Lower leg skin (tissue), 4 donors: ENCODE data around the gene ZNF91. TPM values are rescaled to one million over a fixed set of nuclear protein-coding genes. Genes with fewer than 3 reads are reported as not detected.

Source experiments
- DNase-seq, 2 donors: peaks; one replicate each; pipeline ENCODE4 v3.0.0-alpha.2; 2019; ENCODE audit warnings: low spot score in 2 of 2
- H3K4me3 ChIP-seq: fragments of 200-600 bp; sonication (generic); 2 replicates; pipeline ENCODE4 v1.5.1; 2017; ENCODE audit warnings: mild to moderate bottlenecking, low read depth; ENCODE audit not compliant: poor library complexity, severe bottlenecking
- POLR2A ChIP-seq, 2 donors: fragments of 450-650 bp; IDR thresholded peaks; one replicate each; pipeline ENCODE4 v1.6.1; 2016 to 2017; ENCODE audit warnings: antibody characterized with exemption in 2 of 2, mild to moderate bottlenecking in 1 of 2, moderate library complexity in 1 of 2
- WGBS, 2 donors: methylation state at CpG; one replicate each; pipeline ENCODE4 v1.1.5; 2018; 5-methylcytosine and 5-hydroxymethylcytosine counted together
- intact Hi-C: fragments of 100-400 bp; cut with DNase I; formaldehyde crosslinking; loops from one replicate; pipeline ENCODE4 v1.15.0; 2023; ENCODE audit warnings: low total_unique reads
- total RNA-seq, 4 donors: library from RNA; depleted of rRNA; stranded (reverse); fragments of >200 nt; gene quantifications; one replicate each; pipeline ENCODE4 v1.1.0, GENCODE V29; 2016
- TF ChIP-seq, protein P1 (sequence below), 3 donors: fragments of 450-650 bp; IDR thresholded peaks; one replicate each; pipeline ENCODE4 v1.5.1; 2016; ENCODE audit warnings: antibody characterized with exemption in 3 of 3, mild to moderate bottlenecking in 3 of 3, moderate library complexity in 2 of 3

Gene ZNF91
- total RNA-seq, 4 donors from 2014 or later = 36.7 to 82.9 (median 50.7) TPM

DNA sequence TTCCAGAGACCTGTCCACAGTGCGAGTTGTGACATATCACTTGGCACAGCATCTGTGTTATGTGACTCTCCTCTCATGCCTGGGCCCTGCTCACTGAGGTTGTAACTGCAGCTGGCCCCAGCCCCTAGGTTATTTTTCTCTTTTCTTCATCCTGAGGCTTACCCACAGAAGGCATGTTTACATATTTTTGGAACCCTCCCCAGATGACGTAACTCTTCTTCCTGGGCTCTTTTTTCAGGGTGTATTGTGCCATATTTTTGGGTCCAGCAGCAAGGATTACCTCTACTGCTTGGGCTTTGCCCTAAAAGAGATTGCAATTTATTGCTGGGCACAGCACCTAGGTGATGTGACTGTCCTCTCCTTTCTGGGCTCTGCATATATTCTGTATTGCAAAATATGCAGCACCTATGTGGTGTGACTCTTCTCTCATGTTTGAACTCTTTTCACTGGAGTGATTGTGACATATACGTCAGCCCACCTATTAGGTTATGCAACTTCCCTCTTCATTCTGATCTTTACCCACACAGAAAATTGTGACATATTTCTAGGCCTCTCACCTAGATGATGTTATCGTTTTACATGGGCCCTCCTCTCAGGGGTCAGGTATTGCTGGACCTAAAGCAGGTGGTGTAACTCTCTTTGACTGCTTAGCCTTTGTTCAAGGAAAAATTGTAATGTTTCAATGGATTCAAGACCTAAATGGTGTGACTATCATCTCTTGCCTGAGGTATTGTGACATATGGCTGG is 80.6 kb downstream of the ZNF91 start:
- no peak overlapping the region for H3K4me3 ChIP-seq
- DNase-seq = no peak
- intact Hi-C loops = no loop called here
- WGBS, 2 donors = 86 to 88% methylated on average over 4 of the region's 4 CpGs
- TF ChIP-seq, protein P1, sequence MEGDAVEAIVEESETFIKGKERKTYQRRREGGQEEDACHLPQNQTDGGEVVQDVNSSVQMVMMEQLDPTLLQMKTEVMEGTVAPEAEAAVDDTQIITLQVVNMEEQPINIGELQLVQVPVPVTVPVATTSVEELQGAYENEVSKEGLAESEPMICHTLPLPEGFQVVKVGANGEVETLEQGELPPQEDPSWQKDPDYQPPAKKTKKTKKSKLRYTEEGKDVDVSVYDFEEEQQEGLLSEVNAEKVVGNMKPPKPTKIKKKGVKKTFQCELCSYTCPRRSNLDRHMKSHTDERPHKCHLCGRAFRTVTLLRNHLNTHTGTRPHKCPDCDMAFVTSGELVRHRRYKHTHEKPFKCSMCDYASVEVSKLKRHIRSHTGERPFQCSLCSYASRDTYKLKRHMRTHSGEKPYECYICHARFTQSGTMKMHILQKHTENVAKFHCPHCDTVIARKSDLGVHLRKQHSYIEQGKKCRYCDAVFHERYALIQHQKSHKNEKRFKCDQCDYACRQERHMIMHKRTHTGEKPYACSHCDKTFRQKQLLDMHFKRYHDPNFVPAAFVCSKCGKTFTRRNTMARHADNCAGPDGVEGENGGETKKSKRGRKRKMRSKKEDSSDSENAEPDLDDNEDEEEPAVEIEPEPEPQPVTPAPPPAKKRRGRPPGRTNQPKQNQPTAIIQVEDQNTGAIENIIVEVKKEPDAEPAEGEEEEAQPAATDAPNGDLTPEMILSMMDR (IDR thresholded peaks at IDR 0.05) = no peak
- no peak for TF ChIP-seq POLR2A (IDR thresholded peaks at IDR 0.05)

DNA sequence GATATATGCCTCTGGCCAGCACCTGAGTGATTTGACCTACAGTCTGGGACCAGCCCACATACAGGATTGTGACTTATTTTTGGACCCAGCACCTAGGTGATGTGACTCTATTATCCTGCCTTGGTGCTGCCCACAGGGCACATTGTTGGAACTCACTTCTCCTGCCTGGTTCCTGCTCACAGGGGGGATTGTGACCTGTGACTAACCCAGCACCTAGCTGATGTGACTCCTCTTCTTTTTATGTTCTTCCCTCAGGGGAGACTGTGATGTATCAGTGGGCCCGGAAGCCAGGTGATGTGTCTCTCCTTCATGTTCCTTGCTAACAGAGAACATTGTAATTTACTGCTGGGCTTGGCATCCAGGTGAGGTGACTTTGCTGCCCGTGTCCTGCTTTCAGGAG is 82.1 kb downstream of the ZNF91 start:
- DNase-seq = no peak
- WGBS, 2 donors = 67 to 73% methylated on average over 2 of the region's 2 CpGs
- no peak overlapping the region for H3K4me3 ChIP-seq
- TF ChIP-seq, protein P1 (IDR thresholded peaks at IDR 0.05) = no peak
- TF ChIP-seq POLR2A (IDR thresholded peaks at IDR 0.05) = no peak
- intact Hi-C loops = no loop called here

DNA sequence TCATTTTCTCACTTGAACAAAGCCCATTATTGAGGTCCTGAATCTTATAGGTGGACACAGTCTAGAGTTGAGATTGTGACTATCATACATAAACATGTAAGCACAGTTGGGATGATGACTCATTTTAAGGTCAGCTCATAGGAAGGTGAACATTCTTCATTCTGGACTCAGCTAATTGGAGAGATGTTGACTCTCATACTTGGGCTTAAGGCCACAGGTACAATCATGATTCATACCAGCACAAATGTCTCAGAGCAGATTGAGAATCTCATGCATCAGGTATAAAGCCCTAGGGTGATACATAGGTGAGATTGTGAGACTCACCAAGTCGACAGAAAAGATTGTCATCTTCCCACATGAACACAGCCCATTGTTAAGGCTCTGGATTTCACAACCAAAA is 82.8 kb downstream of the ZNF91 start:
- no peak overlapping the region for H3K4me3 ChIP-seq
- TF ChIP-seq POLR2A (IDR thresholded peaks at IDR 0.05) = no peak
- TF ChIP-seq, protein P1 (IDR thresholded peaks at IDR 0.05) = no peak
- intact Hi-C loops = no loop called here
- WGBS, 2 donors = 42 to 54% methylated on average over 1 of the region's 1 CpG
- DNase-seq = no peak

DNA sequence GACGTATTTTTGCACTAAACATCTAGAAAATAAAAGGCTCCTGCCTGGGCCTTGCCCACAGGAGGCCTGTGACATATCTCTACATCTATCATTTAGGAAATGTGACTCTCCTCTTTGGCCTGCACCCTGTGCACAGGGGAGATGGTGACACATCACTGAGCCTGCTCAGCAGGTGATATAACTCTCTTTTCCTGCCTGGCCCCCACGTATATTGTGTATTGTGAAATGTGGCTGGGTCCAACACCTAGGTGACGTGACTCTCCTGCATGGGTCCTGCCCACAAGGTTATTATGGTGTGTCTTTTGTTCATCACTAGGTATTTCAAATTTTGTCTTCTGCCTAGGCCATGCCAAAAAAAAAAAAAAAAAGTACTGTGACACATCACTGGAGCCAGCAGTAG is 83.7 kb downstream of the ZNF91 start:
- TF ChIP-seq, protein P1 (IDR thresholded peaks at IDR 0.05) = no peak
- TF ChIP-seq POLR2A (IDR thresholded peaks at IDR 0.05) = no peak
- intact Hi-C loops = no loop called here
- DNase-seq = no peak
- 75 to 82% methylated on average over 3 of the region's 3 CpGs for WGBS, 2 donors
- H3K4me3 ChIP-seq = no peak overlapping the region

DNA sequence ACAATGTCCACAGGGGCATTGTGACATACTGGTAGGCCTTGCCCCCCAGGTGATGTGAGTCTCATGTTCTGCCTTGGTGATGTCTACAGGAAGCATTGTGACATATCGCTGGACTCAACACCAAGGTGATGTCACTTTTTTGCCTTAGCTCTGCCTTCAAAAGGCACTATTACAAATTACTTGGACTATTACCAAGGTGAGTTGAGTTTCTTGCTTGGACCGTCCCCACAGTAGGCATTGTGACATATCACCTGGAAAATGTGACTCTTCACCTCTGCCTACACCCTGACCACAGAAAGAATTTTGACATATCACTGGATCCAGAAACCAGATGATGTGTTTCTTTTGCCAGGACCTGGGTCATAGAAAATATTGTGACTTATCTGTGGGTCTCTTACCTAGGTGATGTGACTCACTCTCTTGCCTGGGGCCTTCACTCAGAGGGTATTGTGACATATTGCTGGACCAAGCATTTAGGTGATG is 84.5 kb downstream of the ZNF91 start:
- WGBS, 2 donors = 86 to 90% methylated on average over 2 of the region's 2 CpGs
- TF ChIP-seq POLR2A (IDR thresholded peaks at IDR 0.05) = no peak
- TF ChIP-seq, protein P1 (IDR thresholded peaks at IDR 0.05) = no peak
- no peak overlapping the region for H3K4me3 ChIP-seq
- intact Hi-C loops = no loop called here
- no peak for DNase-seq

DNA sequence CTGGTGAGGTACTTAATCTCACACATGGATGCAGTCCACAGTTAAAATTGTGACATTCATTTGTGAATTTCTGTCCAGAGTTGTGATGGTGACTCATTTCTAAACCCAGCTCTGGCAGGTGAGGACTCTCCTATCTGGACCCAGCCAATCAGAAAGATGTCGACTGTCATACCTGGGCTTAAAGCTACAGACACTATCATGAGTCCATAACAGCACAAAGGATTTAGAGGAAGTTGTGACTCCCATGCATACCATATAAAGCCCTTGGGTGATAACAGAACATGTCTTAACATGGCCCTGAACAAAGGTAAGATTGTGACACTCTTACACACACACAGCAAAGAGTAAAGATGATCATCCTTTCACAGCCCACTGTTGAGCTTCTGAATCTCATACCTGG is 85.3 kb downstream of the ZNF91 start:
- no peak for DNase-seq
- 71 to 100% methylated on average over 1 of the region's 1 CpG for WGBS, 2 donors
- TF ChIP-seq, protein P1 (IDR thresholded peaks at IDR 0.05) = no peak
- no peak for TF ChIP-seq POLR2A (IDR thresholded peaks at IDR 0.05)
- intact Hi-C loops = no loop called here
- H3K4me3 ChIP-seq = no peak overlapping the region
